Melanocyte of skin (primary cell): ENCODE data around the gene CLPTM1L. TPM values are rescaled to one million over a fixed set of nuclear protein-coding genes. Genes with fewer than 3 reads are reported as not detected.

Experiments
- small RNA-seq, 2 donors: library from RNA; depleted of rRNA; stranded (forward); fragments of <200 nt; gene quantifications; one replicate each; pipeline ENCODE3, GENCODE V24; 2012
- total RNA-seq, 2 donors: library from RNA; depleted of rRNA; stranded (reverse); fragments of >200 nt; gene quantifications; 2 replicates each; pipeline ENCODE4 v1.2.3, GENCODE V29; 2012

The CLPTM1L gene
- total RNA-seq = 100 to 1,000 TPM; 143 to 229 TPM

GRCh38 chr5:1344975-1345838 is at the start of gene CLPTM1L:
Gene CLPTM1L (minus strand): TSS chr5:1345099. CDS start chr5:1344841, 258 bp downstream.

GRCh38 chr5:1294835-1295649 is 49.9 kb downstream of the CLPTM1L start, which contains the start of gene TERT:
Gene TERT (minus strand): TSS chr5:1295068. CDS start chr5:1294989, 79 bp downstream.

Small RNA genes lying within 50 kb of the gene (small RNA-seq; reads per million reads assigned to genes)
- gene MIR4457 = 0 to 0.29 reads per million in 2 donors

Other genes with a start within 250 kb of the CLPTM1L start
- gene SLC12A7, start 233.0 kb downstream of the CLPTM1L start, total RNA-seq = 10 to 100 TPM; 21.3 to 34.3 TPM
- gene SLC6A19, start 143.5 kb downstream of the CLPTM1L start, total RNA-seq = not detected
- not detected for gene SLC6A18, start 119.7 kb downstream of the CLPTM1L start, total RNA-seq
- gene TERT, start 50.0 kb downstream of the CLPTM1L start, total RNA-seq = not detected
- gene SLC6A3, start 100.3 kb upstream of the CLPTM1L start, total RNA-seq = not detected
- gene LPCAT1, start 178.9 kb upstream of the CLPTM1L start, total RNA-seq = 10 to 100 TPM; 54.0 to 71.9 TPM